KMS-11 (cell line): ENCODE results near the gene ELAPOR1.
A peak's percentile ranks its signal among the peaks of the same experiment; 100 is the strongest.

Source experiments
- H2AFZ ChIP-seq: fragments of 200-600 bp; sonication (generic); 2 replicates; pipeline ENCODE4 v1.6.1; 2016; ENCODE audit warnings: antibody characterized with exemption, mixed run types, low read depth
- H3K27ac ChIP-seq: fragments of 200-600 bp; sonication (generic); 2 replicates; pipeline ENCODE4 v1.6.1; 2016; ENCODE audit warnings: mild to moderate bottlenecking, mixed run types
- H3K27me3 ChIP-seq: fragments of 200-600 bp; sonication (generic); 2 replicates; pipeline ENCODE4 v1.6.1; 2017; ENCODE audit warnings: mild to moderate bottlenecking, low read depth, mixed run types, moderate library complexity; ENCODE audit not compliant: insufficient read depth
- H3K36me3 ChIP-seq: fragments of 200-600 bp; sonication (generic); 2 replicates; pipeline ENCODE4 v1.6.1; 2017; ENCODE audit warnings: mild to moderate bottlenecking, mixed run types; ENCODE audit not compliant: insufficient read depth
- H3K4me1 ChIP-seq: fragments of 200-600 bp; sonication (generic); 2 replicates; pipeline ENCODE4 v1.6.1; 2016; ENCODE audit warnings: mild to moderate bottlenecking, low read depth, mixed run types; ENCODE audit not compliant: poor library complexity, severe bottlenecking
- H3K4me2 ChIP-seq: fragments of 200-600 bp; sonication (generic); 2 replicates; pipeline ENCODE4 v1.7.0; 2016; ENCODE audit warnings: mild to moderate bottlenecking, mixed run types
- H3K4me3 ChIP-seq: fragments of 200-600 bp; sonication (generic); IDR thresholded peaks from 2 replicates; pipeline ENCODE4 v1.6.1; 2017; ENCODE audit warnings: low read depth, low read length, mixed read lengths; ENCODE audit not compliant: insufficient read depth
- H3K79me2 ChIP-seq: fragments of 200-600 bp; sonication (generic); 2 replicates; pipeline ENCODE4 v1.6.1; 2016; ENCODE audit warnings: low read depth, mixed run types; ENCODE audit not compliant: insufficient read depth
- H3K9ac ChIP-seq: fragments of 200-600 bp; sonication (generic); 2 replicates; pipeline ENCODE4 v1.6.1; 2016; ENCODE audit warnings: mild to moderate bottlenecking, mixed run types
- H4K20me1 ChIP-seq: fragments of 200-600 bp; sonication (generic); 2 replicates; pipeline ENCODE4 v1.6.1; 2016; ENCODE audit warnings: mild to moderate bottlenecking, mixed run types; ENCODE audit not compliant: insufficient read depth
- CTCF ChIP-seq: fragments of 200-600 bp; sonication (generic); conservative IDR thresholded peaks from 2 replicates; pipeline ENCODE4 v1.6.1; 2017; ENCODE audit warnings: low read depth, mild to moderate bottlenecking, antibody characterized with exemption, low read length, moderate library complexity, mixed read lengths

Gene ELAPOR1

GRCh38 chr1:109083501-109083900 is 30.4 kb upstream of the ELAPOR1 start:
- H3K4me1 ChIP-seq: no peaks in the 10 kb centered on the region
- no peak overlapping the region for H3K9ac ChIP-seq
- no peak overlapping the region for H3K27ac ChIP-seq
- no peaks in the 10 kb centered on the region for H3K79me2 ChIP-seq
- no peak overlapping the region for H3K4me3 ChIP-seq
- no peak for TF ChIP-seq CTCF
- no peaks in the 10 kb centered on the region for H4K20me1 ChIP-seq
- H3K27me3 ChIP-seq: no peaks in the 10 kb centered on the region
- H3K4me2 ChIP-seq: no peak overlapping the region
- no peaks in the 10 kb centered on the region for H3K36me3 ChIP-seq
- H2AFZ ChIP-seq: no peak overlapping the region

GRCh38 chr1:109083923-109084322 is 30.0 kb upstream of the ELAPOR1 start:
- H3K79me2 ChIP-seq: no peaks in the 10 kb centered on the region
- no peaks in the 10 kb centered on the region for H3K36me3 ChIP-seq
- no peak for TF ChIP-seq CTCF
- H3K4me1 ChIP-seq: no peaks in the 10 kb centered on the region
- H3K4me2 ChIP-seq: no peak overlapping the region
- H3K4me3 ChIP-seq: no peak overlapping the region
- no peaks in the 10 kb centered on the region for H3K27me3 ChIP-seq
- no peak overlapping the region for H3K27ac ChIP-seq
- no peak overlapping the region for H3K9ac ChIP-seq
- no peak overlapping the region for H2AFZ ChIP-seq
- no peaks in the 10 kb centered on the region for H4K20me1 ChIP-seq

- no peak overlapping the region for H2AFZ ChIP-seq
- H3K27ac ChIP-seq: no peak overlapping the region
- no peaks in the 10 kb centered on the region for H3K4me1 ChIP-seq
- no peaks in the 10 kb centered on the region for H4K20me1 ChIP-seq
- no peak for TF ChIP-seq CTCF
- no peak overlapping the region for H3K4me3 ChIP-seq
- no peaks in the 10 kb centered on the region for H3K36me3 ChIP-seq
- no peak overlapping the region for H3K9ac ChIP-seq
- H3K4me2 ChIP-seq: no peak overlapping the region
- no peaks in the 10 kb centered on the region for H3K79me2 ChIP-seq
- no peaks in the 10 kb centered on the region for H3K27me3 ChIP-seq
Measured at GRCh38 chr1:109084563-109085517, 29.1 kb upstream of the ELAPOR1 start.

- Histone ChIP-seq H3K27ac (no peak overlapping the region), H3K9ac (no peak overlapping the region), H3K4me3 (no peak overlapping the region), H3K4me1 (peaks cover 12% of the 10 kb centered on the region), H4K20me1 (no peaks in the 10 kb centered on the region), H2AFZ (no peak overlapping the region), H3K4me2 (peak overlapping the region; percentile 74; the same call in 1 of the 2 replicates), H3K27me3 (no peaks in the 10 kb centered on the region), H3K36me3 (no peaks in the 10 kb centered on the region), H3K79me2 (peaks cover 25% of the 10 kb centered on the region)
- no peak for TF ChIP-seq CTCF
Measured at GRCh38 chr1:109089242-109090015, 24.5 kb upstream of the ELAPOR1 start.
